Neural progenitor cell (in vitro differentiated cells): Measurements from ENCODE around the gene XRCC1. TPM values are rescaled to one million over a fixed set of nuclear protein-coding genes. Genes with fewer than 3 reads are reported as not detected.
A peak's percentile ranks its signal among the peaks of the same experiment; 100 is the strongest.
"Not testable (repeated sequence)": the region's sequence is repeated elsewhere in the genome, so short reads cannot be mapped to it uniquely, and the experiment has no call there.

Experiments
- DNase-seq: peaks from one replicate; pipeline ENCODE4 v3.0.0-alpha.2; 2016; ENCODE audit warnings: low spot score
- H2AFZ ChIP-seq: fragments of 200-600 bp; sonication (generic); replicated peaks from 2 replicates; pipeline ENCODE4 v1.6.1; 2016; ENCODE audit warnings: antibody characterized with exemption
- H3F3A ChIP-seq: fragments of 200-600 bp; sonication (generic); 2 replicates; pipeline ENCODE4 v1.6.1; 2016; ENCODE audit warnings: antibody characterized with exemption, low read depth
- H3K27ac ChIP-seq: fragments of 200-600 bp; sonication (generic); 2 replicates; pipeline ENCODE4 v1.5.1; 2016; ENCODE audit warnings: mild to moderate bottlenecking
- H3K27me3 ChIP-seq: fragments of 200-600 bp; sonication (generic); 2 replicates; pipeline ENCODE4 v1.6.1; 2016; ENCODE audit warnings: mild to moderate bottlenecking, moderate library complexity
- H3K36me3 ChIP-seq: fragments of 200-600 bp; sonication (generic); 2 replicates; pipeline ENCODE4 v1.5.1; 2016
- H3K4me1 ChIP-seq: fragments of 200-600 bp; sonication (generic); 2 replicates; pipeline ENCODE4 v1.6.1; 2016; ENCODE audit warnings: mixed run types
- H3K4me2 ChIP-seq: fragments of 200-600 bp; sonication (generic); 2 replicates; pipeline ENCODE4 v1.6.1; 2016
- H3K4me3 ChIP-seq: fragments of 200-600 bp; sonication (generic); 2 replicates; pipeline ENCODE4 v1.5.1; 2016
- H3K79me2 ChIP-seq: fragments of 200-600 bp; sonication (generic); 2 replicates; pipeline ENCODE4 v1.6.1; 2016; ENCODE audit warnings: low read depth
- H3K9ac ChIP-seq: fragments of 200-600 bp; sonication (generic); 2 replicates; pipeline ENCODE4 v1.6.1; 2016
- H3K9me3 ChIP-seq: fragments of 200-600 bp; sonication (generic); 2 replicates; pipeline ENCODE4 v1.5.1; 2016; ENCODE audit warnings: low read depth
- H4K20me1 ChIP-seq: fragments of 200-600 bp; sonication (generic); 2 replicates; pipeline ENCODE4 v1.6.1; 2016; ENCODE audit warnings: low read depth
- H3K27ac Mint-ChIP-seq: 3 replicates; pipeline ENCODE4 v1.8.0; 2021; ENCODE audit warnings: mixed read lengths
- H3K27me3 Mint-ChIP-seq: 2 replicates; pipeline ENCODE4 v1.8.0; 2022; ENCODE audit warnings: low read depth, mild to moderate bottlenecking, inconsistent platforms, moderate library complexity, mixed read lengths; ENCODE audit not compliant: insufficient read depth
- H3K36me3 Mint-ChIP-seq: 3 replicates; pipeline ENCODE4 v1.8.0; 2021; ENCODE audit warnings: mixed read lengths
- H3K4me1 Mint-ChIP-seq: 3 replicates; pipeline ENCODE4 v1.8.0; 2021; ENCODE audit warnings: mixed read lengths
- H3K4me3 Mint-ChIP-seq: 3 replicates; pipeline ENCODE4 v1.8.0; 2021; ENCODE audit warnings: mild to moderate bottlenecking, moderate library complexity, mixed read lengths
- H3K9me3 Mint-ChIP-seq: 3 replicates; pipeline ENCODE4 v1.8.0; 2020; ENCODE audit warnings: mixed read lengths
- EZH2 ChIP-seq: fragments of 200-600 bp; sonication (generic); IDR thresholded peaks from 2 replicates; pipeline ENCODE4 v1.6.1; 2017; ENCODE audit warnings: antibody characterized with exemption, mild to moderate bottlenecking, moderate library complexity
- EZH2phosphoT487 ChIP-seq: fragments of 200-600 bp; sonication (generic); IDR thresholded peaks from 2 replicates; pipeline ENCODE4 v1.6.1; 2017; ENCODE audit warnings: antibody characterized with exemption
- total RNA-seq: library from RNA; depleted of rRNA; stranded (reverse); fragments of >200 nt; gene quantifications from 2 replicates; pipeline ENCODE4 v1.2.3, GENCODE V29; 2015; ENCODE audit warnings: low replicate concordance
- TF ChIP-seq, protein P1 (sequence below): fragments of 200-600 bp; sonication (generic); IDR thresholded peaks from 2 replicates; pipeline ENCODE4 v1.5.1; 2017; ENCODE audit warnings: antibody characterized with exemption, mild to moderate bottlenecking

Gene XRCC1
- total RNA-seq, 1 donor from 2014 or later = 33.8 TPM

DNA sequence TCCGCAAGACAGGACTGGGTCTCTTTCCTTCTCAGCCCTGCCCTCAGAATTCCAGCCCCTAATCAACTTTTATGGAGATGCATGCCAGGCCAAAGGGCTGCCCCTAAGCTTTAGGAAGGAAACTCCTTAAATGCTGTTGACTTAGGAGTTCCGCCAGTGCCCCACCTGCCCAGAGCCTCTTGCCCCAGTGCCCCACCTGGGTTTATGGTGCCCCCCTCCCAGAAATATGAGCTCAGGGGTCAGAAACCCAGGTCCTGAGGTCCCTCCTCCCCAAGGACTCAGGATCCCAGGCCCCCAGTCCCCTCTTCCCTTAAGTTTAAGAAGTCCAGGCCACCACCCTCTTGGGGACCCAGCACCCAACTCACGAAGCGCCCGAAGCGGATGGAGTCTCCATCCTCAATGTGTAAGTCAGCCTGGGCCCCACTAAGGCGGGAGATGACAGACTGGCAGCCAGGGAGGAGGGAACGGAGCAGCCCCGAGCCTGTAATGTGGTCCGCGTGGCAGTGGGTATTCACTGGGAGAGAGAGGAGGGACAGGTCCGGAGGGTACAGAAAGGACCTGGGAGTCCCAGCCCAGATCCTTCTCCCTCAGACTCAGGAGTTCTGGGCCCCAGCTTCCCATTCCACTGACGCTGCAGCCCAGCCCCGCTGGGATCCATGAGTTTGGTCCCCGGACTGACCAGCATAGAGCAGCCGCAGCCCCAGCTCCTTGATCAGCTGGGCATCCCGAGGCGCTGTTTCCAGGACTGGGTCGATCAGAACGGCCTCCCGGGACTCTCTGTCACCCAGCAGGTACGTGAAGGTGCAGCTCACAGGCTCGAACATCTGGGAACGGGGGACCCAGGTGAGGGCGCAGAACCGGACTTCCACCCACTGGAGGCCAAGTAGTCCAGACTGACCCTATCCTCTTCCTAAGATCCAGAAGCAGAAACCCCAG lies 49.2 kb downstream of the XRCC1 start:
- Histone ChIP-seq H3K27ac (no peak overlapping the region), H3K79me2 (no peaks in the 10 kb centered on the region), H2AFZ (peak overlapping the region; percentile 77), H3K4me2 (peak overlapping the region; percentile 92), H3K36me3 (no peaks in the 10 kb centered on the region), H3K9ac (no peak overlapping the region), H4K20me1 (peaks cover 13% of the 10 kb centered on the region), H3K27me3 (peaks cover 23% of the 10 kb centered on the region), H3F3A (peaks cover 9% of the 10 kb centered on the region), H3K9me3 (no peaks in the 10 kb centered on the region), H3K4me3 (peak overlapping the region; percentile 82), H3K4me1 (peaks cover 11% of the 10 kb centered on the region)
- Mint-ChIP-seq H3K9me3 (no peaks in the 10 kb centered on the region), H3K4me3 (peak overlapping the region; percentile 94), H3K27me3 (peaks cover 4% of the 10 kb centered on the region), H3K36me3 (no peaks in the 10 kb centered on the region), H3K4me1 (peaks cover 15% of the 10 kb centered on the region), H3K27ac (no peak overlapping the region)
- TF ChIP-seq EZH2 = no peak
- TF ChIP-seq EZH2phosphoT487 = no peak
- TF ChIP-seq, protein P1, sequence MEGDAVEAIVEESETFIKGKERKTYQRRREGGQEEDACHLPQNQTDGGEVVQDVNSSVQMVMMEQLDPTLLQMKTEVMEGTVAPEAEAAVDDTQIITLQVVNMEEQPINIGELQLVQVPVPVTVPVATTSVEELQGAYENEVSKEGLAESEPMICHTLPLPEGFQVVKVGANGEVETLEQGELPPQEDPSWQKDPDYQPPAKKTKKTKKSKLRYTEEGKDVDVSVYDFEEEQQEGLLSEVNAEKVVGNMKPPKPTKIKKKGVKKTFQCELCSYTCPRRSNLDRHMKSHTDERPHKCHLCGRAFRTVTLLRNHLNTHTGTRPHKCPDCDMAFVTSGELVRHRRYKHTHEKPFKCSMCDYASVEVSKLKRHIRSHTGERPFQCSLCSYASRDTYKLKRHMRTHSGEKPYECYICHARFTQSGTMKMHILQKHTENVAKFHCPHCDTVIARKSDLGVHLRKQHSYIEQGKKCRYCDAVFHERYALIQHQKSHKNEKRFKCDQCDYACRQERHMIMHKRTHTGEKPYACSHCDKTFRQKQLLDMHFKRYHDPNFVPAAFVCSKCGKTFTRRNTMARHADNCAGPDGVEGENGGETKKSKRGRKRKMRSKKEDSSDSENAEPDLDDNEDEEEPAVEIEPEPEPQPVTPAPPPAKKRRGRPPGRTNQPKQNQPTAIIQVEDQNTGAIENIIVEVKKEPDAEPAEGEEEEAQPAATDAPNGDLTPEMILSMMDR = no peak
- peak; percentile 45 for DNase-seq

DNA sequence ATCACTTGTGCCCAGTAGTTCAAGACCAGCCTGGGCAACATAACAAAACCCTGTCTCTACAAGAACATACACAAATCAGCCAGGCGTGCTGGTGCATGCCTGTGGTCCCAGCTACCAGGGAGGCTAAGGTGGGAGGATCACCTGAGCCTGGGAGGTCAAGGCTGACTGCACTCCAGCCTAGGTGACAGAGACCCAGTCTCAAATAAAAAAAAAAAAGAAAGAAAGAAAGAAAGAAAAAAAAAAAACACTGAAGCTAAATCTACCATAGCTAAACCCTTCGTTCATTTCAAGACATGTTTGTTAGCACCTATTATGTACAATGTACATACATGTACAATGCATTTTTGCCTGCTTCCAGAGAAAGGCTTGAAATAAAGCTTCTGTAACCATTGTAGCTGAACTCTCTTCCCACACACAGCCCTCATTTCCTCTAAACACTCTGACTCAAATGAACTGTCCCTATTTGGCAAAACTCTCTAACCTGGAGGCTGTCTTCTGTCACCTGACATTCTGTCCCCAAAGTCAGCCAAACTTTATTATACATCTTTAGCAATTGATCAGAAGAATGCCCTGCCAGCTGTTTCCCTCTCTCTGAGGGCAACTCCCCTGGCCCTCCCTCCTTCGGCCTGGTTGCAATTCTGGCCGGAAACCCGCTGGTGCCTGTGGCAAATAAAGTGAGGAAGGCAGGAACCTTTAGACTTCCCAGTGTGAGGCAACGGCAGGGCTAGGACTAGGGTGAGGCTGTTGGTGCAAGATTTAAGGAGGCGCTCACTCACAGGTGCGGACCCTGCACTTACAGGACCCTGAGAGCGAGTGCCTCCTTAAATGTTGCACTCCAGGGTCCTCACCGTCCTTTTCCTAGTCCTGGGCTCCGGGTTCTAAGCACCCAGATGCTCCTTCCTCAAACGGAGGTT lies 50.1 kb downstream of the XRCC1 start:
- Histone ChIP-seq H3K36me3 (no peaks in the 10 kb centered on the region), H4K20me1 (peaks cover 13% of the 10 kb centered on the region), H3K9me3 (no peaks in the 10 kb centered on the region), H3K79me2 (no peaks in the 10 kb centered on the region), H3K27me3 (peaks cover 23% of the 10 kb centered on the region), H3K27ac (no peak overlapping the region), H3K9ac (no peak overlapping the region), H3K4me2 (peak overlapping the region; percentile 92), H2AFZ (no peak overlapping the region), H3K4me3 (peak overlapping the region; percentile 82), H3K4me1 (peaks cover 11% of the 10 kb centered on the region), H3F3A (peaks cover 9% of the 10 kb centered on the region)
- no peak overlapping the region for H3K27ac Mint-ChIP-seq
- H3K27me3 Mint-ChIP-seq = peaks cover 2% of the 10 kb centered on the region
- peaks cover 15% of the 10 kb centered on the region for H3K4me1 Mint-ChIP-seq
- H3K4me3 Mint-ChIP-seq = peak overlapping the region; percentile 94
- TF ChIP-seq EZH2phosphoT487 = peak; percentile 2
- no peak for TF ChIP-seq EZH2
- no peaks in the 10 kb centered on the region for H3K36me3 Mint-ChIP-seq
- H3K9me3 Mint-ChIP-seq = no peaks in the 10 kb centered on the region
- DNase-seq = peak; percentile 38

DNA sequence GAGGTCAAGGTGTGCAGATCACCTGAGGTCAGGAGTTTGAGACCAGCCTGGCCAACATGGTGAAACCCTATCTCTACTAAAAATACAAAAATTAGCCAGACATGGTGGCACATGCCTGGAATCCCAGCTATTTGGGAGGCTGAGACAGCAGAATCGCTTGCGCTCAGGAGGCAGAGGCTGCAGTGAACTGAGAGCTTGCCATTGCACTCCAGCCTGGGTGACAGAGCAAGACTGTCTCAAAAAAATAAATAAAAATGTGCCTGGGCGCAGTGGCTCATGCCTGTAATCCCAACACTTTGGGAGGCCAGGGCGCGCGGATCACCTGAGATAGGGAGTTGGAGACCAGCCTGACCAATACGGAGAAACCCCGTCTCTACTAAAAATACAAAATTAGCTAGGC lies 51.6 kb downstream of the XRCC1 start:
- H3K4me3 ChIP-seq, H3K9ac ChIP-seq, H3K27me3 Mint-ChIP-seq, H3K4me3 Mint-ChIP-seq, H3K36me3 ChIP-seq, DNase-seq, H3K27ac Mint-ChIP-seq, H3K4me2 ChIP-seq, H3K9me3 Mint-ChIP-seq, H3K79me2 ChIP-seq, H3K36me3 Mint-ChIP-seq, H2AFZ ChIP-seq, H3K27ac ChIP-seq, H3F3A ChIP-seq, H3K9me3 ChIP-seq: not testable (repeated sequence)
- peaks cover 23% of the 10 kb centered on the region for H3K27me3 ChIP-seq
- H3K4me1 ChIP-seq = peaks cover 11% of the 10 kb centered on the region
- peaks cover 13% of the 10 kb centered on the region for H4K20me1 ChIP-seq
- H3K4me1 Mint-ChIP-seq = peaks cover 20% of the 10 kb centered on the region

DNA sequence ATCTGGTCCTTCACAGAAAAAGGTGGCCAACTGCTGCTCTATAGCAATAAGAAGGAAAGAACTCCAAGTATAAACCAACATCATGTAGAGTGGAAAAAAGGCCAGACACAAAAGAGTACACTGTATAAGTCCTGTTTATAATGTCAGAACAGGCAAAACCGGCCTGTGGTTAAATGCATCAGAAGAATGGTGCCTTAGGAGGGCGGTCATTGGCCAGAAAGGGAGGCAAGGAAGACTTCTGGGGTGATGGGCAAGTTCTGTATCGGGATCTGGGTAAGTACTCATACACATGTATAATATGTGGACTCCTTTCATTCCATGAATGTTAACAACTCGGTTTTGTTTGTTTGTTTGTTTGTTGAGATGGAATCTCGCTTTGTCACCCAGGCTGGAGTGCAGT lies 52.4 kb downstream of the XRCC1 start:
- Histone ChIP-seq H3K36me3 (no peaks in the 10 kb centered on the region), H3K27me3 (peaks cover 17% of the 10 kb centered on the region), H3F3A (peaks cover 9% of the 10 kb centered on the region), H3K9me3 (no peaks in the 10 kb centered on the region), H3K4me3 (no peak overlapping the region), H3K9ac (no peak overlapping the region), H3K4me1 (peaks cover 11% of the 10 kb centered on the region), H3K4me2 (no peak overlapping the region), H4K20me1 (peaks cover 13% of the 10 kb centered on the region), H2AFZ (no peak overlapping the region), H3K27ac (no peak overlapping the region), H3K79me2 (no peaks in the 10 kb centered on the region)
- H3K4me1 Mint-ChIP-seq = peaks cover 20% of the 10 kb centered on the region
- H3K27ac Mint-ChIP-seq = no peak overlapping the region
- no peaks in the 10 kb centered on the region for H3K36me3 Mint-ChIP-seq
- peaks cover 4% of the 10 kb centered on the region for H3K27me3 Mint-ChIP-seq
- TF ChIP-seq, protein P1 = no peak
- TF ChIP-seq EZH2phosphoT487 (no peak), EZH2 (no peak)
- no peak overlapping the region for H3K4me3 Mint-ChIP-seq
- no peaks in the 10 kb centered on the region for H3K9me3 Mint-ChIP-seq
- DNase-seq = no peak
